Stimulated activated CD4-positive, alpha-beta T cell treated with anti-CD3 and anti-CD28 coated beads, Interleukin-2, amount 100 ng/mL, for 24 hours (primary cell): ENCODE results near the gene PRKAG2.
"Not testable (repeated sequence)": the region's sequence is repeated elsewhere in the genome, so short reads cannot be mapped to it uniquely, and the experiment has no call there.

Experiments used
- DNase-seq, 2 donors: peaks; one replicate each; pipeline ENCODE4 v3.0.0-alpha.2; 2020

The PRKAG2 gene

GRCh38 chr7:151797667-151798307 is 79.1 kb downstream of the PRKAG2 start:
- DNase-seq: not testable (repeated sequence)

- DNase-seq: no peak
These were observed 79.9 kb downstream of the PRKAG2 start for GRCh38 chr7:151796871-151797537.

DNA sequence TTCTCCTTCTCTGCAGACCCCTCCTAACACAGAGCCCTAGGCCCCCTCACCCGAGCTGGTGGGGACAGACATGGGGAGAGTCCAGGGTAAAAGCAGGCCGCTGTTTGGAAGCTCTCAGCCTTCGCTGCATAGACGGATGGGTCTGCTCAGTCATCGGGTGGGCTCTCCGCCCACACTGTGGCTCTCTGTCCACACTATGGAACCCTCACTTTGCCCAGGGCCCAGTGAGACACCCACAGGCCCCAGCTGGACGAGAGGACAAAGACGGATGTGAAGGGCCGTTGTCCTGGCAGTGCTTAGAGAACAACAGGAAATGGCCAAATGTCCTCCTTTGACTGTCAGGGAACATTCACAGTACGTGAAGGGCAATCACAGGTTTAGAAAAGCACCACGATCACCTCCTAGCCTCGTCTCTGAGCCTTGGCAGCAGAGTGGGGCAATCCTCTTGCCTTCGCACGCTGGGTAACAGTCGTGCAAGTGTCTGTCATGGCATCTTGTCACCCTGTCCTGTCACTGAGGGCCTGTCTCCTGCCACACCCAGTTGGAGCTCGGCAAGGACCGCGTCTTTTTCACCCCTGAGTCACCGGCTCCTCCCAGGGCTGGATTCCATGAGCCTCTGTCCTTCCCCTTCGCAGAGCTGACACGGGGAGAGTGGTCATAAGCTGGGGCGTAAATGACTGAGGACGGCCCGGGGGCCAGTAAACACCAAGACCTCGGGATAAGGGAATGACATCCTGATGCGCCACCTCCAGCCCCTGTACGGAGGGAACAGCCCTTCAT is 80.6 kb downstream of the PRKAG2 start:
- no peak for DNase-seq

GRCh38 chr7:151795168-151795811 is 81.6 kb downstream of the PRKAG2 start:
- peak; percentile 84 to 85 for DNase-seq

- no peak for DNase-seq
These were observed 82.3 kb downstream of the PRKAG2 start for GRCh38 chr7:151794508-151795167.

- DNase-seq: no peak
These were observed 82.9 kb downstream of the PRKAG2 start for GRCh38 chr7:151793991-151794507.

DNA sequence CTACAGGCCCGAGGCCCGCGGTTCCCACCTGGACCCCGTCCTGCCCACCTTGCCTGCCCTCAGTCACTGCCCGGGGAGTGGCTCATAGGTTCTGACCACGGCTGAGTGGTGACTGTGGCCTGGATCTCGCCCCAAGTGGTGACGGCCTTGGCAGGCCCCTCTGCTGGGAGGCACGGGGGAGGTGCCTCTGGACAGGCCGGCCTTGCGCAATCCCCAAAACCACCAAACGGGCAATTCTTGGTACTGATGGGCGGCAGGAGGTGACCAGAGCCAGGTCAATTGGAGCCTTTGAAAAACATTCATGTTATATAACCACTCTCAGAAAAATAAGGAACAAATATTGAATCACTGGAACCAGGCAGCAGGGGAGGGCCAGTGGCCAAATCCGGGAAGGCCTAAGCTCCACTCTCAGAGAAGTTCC is 83.4 kb downstream of the PRKAG2 start:
- DNase-seq: no peak

DNA sequence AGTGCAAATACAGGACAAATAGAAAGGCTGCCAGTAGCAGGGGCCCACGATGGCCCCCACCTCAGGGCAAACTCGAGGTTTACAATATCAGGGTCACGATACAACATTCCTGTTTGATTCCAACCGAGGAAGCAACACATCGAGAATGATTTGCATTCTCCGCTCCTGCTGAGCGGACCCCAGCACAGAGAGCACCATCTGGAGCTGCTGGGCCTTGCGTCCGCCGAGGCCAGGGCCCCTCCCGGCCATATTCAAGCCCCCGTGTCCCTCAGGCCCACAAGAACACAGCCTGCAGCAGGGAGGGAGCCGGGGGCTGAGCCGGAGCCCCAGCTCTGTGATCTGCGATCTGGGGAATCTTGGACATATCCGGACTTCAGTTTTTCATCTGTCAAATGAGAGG is 84.3 kb downstream of the PRKAG2 start:
- DNase-seq: no peak

DNA sequence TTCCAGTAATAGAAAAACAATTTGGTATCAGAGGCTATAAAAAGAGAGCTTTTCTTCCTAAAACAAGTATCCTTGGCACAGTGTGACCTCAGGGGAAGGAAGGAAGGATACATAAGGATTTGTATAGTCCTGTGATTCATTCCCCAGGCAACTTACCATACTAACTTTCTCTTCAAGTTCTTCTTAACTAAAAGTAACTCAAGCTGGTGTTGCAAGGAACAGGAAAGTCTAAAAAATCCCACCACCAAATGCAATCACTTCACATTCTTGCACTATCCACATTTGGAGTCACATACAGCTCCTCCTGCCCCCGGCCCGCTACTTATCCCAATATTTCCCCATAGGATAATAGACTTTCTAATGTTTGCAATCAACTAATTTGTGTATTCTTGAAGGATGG is 84.8 kb downstream of the PRKAG2 start:
- DNase-seq: no peak

- no peak for DNase-seq
These were observed 85.9 kb downstream of the PRKAG2 start for GRCh38 chr7:151790830-151791620.

DNA sequence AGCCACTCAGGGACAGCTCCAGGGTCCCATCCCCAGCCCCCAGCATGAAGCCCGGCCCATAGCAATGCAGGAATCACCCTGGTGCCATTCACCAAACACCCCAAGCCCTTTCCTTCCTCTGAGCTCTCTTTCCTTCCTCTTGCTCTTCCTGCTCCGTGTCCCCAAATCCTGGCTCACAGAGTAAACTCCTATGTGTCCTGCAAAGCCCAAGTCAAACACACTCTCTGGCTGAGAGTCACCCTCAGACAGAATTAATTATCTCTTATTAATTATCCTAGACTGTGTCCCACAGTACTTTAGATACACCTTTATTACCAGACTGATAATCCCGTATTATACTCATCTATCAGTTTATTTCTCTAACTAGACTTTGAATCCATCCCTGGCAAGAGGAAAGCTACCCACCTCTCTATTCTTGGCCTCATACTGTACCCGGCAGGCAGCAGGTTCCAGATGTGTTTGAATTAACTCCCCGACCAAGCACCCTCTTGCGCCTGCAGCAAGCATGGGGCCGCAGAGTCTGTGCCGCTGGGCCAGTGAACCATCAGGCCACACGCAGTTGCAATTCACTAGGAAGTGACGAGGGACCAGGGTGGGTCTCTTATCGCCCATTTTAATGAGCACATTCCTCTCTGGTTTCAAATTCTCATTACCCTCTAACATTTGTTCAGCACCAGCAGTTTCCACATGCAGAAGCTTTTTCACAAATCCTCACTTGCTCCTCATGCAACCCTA is 86.7 kb downstream of the PRKAG2 start:
- no peak for DNase-seq

- no peak for DNase-seq
These were observed 87.5 kb downstream of the PRKAG2 start for GRCh38 chr7:151789380-151789947.

- DNase-seq: no peak
These were observed 89.6 kb downstream of the PRKAG2 start for GRCh38 chr7:151787348-151787747.

- no peak for DNase-seq
These were observed 90.0 kb downstream of the PRKAG2 start for GRCh38 chr7:151786936-151787335.

GRCh38 chr7:151786241-151786640 is 90.7 kb downstream of the PRKAG2 start:
- DNase-seq: no peak

GRCh38 chr7:151785681-151785965 is 91.3 kb downstream of the PRKAG2 start:
- no peak for DNase-seq

DNA sequence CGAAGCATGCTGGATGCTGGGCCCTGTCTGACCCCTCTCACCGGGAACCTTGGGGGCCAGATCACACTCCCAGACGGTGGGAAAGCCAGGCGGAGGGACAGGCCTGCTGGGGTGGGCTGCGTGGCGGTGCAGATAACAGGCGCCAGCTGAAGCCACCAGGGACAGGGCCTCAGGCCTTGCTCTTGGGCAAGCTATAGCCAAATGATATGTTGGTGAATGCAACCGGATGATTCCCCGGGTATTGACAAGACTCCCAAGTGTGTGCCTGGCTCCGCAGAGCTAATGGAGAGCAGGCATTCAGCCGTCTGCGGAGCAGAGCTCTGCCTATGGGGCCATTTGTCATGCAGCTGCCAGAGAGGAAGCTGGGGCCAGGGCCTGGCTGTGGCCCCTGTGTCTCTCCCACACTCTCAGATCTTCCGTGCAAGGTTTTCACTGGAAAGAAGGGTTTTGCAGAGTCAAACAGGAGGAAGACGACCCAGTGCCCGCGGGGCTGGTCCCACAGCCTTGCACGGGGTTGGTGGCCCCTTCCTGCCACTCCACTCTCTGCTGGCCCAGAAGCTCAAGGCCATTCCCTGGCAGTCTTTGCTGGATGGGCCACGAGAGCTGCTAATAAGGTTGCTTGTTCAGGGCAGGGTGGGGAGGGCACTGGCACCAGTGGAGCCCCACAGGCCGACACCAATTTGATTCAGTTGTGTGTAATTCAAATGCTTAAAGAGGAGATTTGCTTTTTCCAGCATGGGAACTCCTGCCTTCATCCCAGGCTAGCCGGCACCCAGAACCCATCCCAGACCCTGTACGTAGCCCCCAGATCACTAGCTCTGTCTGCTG is 91.8 kb downstream of the PRKAG2 start:
- no peak for DNase-seq

GRCh38 chr7:151783958-151784575 is 92.8 kb downstream of the PRKAG2 start:
- DNase-seq: no peak
